ENCODE data around the gene GLRX. TPM values are rescaled to one million over a fixed set of nuclear protein-coding genes. Genes with fewer than 3 reads are reported as not detected.
A peak's percentile ranks its signal among the peaks of the same experiment; 100 is the strongest.

GLRX gene
- total RNA-seq, 1 donor from 2014 or later = 21.1 TPM

- no peak for DNase-seq (ENCODE audit: low spot score)
Observed at GRCh38 chr5:95780597-95780996, 41.9 kb downstream of the GLRX start.

DNA sequence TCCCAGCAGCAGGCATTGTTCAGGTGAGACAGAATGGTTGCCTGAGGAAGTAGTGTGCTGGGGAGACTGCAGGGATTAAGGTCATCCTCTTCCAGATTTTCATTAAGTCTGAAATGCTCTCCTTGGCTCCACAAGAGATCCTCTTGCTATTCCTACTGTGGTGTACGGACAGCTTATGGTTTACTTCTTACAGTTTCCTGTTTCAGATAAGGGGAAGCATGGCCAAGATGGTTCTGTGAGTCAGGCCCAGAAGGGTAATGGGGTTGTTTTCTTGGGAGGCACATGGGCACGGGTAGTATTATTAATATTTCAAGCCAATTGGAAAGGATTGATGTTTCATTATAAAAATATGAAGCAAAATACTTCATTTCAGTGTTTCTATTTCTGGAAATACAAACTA, 42.9 kb downstream of the GLRX start:
- no peak for DNase-seq (ENCODE audit: low spot score)

GRCh38 chr5:95778713-95779436, 43.7 kb downstream of the GLRX start:
- no peak for DNase-seq (ENCODE audit: low spot score)

- no peak for DNase-seq (ENCODE audit: low spot score)
Observed at GRCh38 chr5:95777441-95777840, 45.1 kb downstream of the GLRX start.

GRCh38 chr5:95773335-95774059, 49.0 kb downstream of the GLRX start:
- no peak for DNase-seq (ENCODE audit: low spot score)

GRCh38 chr5:95771892-95772291, 50.6 kb downstream of the GLRX start:
- DNase-seq (ENCODE audit: low spot score) = no peak

DNA sequence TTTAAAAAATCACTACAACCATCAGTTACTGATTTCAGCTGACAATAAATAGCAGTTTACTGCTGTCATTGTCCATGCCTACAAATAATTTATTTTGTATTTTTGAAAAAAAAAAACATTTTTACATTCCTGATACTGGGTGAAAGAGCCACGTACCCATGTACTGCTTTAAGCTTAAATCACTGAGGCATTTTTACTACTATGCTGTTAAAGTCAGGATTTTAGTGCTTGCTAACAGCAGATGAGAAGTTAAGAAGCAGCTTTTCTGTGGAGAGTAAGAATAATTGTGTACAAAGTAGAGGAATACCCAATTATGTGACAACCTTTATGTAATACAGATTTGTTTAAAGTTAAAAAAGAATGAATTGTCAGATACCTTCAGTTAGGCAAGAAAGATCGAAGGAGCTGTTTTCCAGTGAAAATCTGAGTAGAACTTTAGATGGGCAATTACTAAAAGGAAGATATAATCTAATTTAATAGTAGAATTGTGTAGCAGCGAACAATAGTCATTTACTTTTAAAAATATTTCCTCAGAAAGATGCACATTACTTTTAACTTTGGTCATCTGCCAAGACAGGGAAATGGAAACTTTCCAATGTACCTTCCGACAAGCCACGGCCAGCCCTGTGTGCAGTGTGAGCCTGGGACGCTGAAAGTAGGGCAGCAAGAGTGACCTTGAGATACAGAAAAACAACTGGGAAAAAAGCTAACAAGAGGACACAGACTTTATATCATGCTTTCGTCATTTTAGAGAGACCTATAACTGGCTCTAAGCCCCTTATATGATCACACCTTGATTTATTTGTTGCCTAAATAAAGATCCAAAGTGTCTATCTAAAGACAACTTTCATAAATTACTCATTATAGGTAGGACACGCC, 51.5 kb downstream of the GLRX start:
- DNase-seq (ENCODE audit: low spot score) = peak; percentile 62

DNA sequence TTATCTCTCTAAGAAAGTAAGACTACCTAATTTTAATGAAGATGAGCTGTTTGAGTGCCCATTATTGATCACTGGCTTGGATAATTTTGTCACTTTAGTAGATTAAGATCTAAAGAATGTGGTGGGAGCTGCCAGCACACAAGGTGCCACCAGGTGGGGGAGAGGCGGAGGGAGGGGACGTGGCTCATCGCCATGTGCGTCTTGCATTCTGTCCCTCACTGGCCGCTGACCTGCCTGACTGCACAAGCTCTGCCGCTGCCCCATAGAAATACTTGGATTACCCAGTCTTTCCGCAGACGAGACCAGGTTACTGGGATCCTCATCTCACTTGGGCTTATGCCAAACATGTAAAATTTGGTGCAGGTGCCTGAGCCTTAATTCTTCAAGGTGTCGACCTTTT, 53.8 kb downstream of the GLRX start:
- DNase-seq (ENCODE audit: low spot score) = no peak

DNA sequence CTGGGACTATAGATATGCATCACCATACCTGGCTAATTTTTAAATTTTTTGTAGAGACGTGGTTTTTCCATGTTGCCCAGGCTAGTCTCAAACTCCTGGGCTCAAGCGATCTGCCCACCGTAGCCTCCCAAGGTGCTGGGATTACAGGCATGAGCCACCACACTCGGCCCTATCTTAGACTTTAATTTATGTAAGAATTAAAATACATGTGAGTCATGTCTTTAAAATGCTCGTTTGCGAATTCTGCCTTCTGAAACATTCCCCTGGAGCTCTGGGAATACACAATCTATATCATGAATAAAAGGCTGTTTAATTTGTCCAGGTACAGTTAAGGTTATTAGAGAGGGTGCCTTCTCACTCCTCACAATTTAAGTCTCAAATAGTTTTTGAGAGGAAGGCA, 58.6 kb downstream of the GLRX start:
- DNase-seq (ENCODE audit: low spot score) = no peak

Other genes with a start within 250 kb of the GLRX start
- gene GPR150, start 202.6 kb downstream of the GLRX start, total RNA-seq = 0.18 TPM
- gene RFESD, start 175.9 kb downstream of the GLRX start, total RNA-seq = 4.5 TPM
- 1.4 TPM for gene SPATA9, start 139.7 kb downstream of the GLRX start, total RNA-seq
- gene RHOBTB3, start 91.4 kb downstream of the GLRX start, total RNA-seq = 102 TPM
- gene ELL2, start 139.1 kb upstream of the GLRX start, total RNA-seq = 77.8 TPM